Measurements from ENCODE around the gene DCT. TPM values are rescaled to one million over a fixed set of nuclear protein-coding genes. Genes with fewer than 3 reads are reported as not detected.

The DCT gene
- total and polyA plus RNA-seq, 2 of the 4 experiments (the other 2 are of a cell fraction): not detected

DNA sequence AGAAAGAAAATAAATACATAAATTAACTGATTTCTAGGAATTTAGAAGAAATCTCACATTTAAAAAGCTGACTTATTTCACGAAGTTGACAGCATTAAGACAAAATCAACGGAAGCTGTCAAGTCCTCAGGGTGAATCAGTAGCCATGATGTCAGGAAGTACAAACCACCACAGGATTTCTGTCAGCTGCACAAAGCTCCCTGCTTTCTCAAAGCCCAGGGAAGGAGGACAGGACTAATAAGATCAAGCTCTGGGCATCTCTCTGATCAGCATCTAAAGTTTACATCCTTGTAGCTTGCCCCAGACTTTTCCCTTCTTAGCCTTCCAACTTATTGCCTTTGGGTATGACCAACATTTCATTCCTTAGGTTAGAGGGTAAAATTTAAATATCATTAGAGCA is 9.4 kb downstream of the DCT start:
- no peak overlapping the region for H3K18ac ChIP-seq (ENCODE audit: low read depth, low read length)
- H3K4ac ChIP-seq (ENCODE audit: low read depth, low read length): no peak overlapping the region
- H3K27ac ChIP-seq (ENCODE audit: insufficient read depth, low read length): no peak overlapping the region
- no peak overlapping the region for H3K23ac ChIP-seq (ENCODE audit: low read depth, low read length)
- H3K79me1 ChIP-seq (ENCODE audit: low read depth in 1 of 2, low read length in 2 of 2): no peaks in the 10 kb centered on the region
- dilution Hi-C loops (cut with HindIII; ENCODE audit: low sequenced_read_pairs, unreplicated experiment) (no loop called here), intact Hi-C loops (cut with micrococcal nuclease) (no loop called here), in situ Hi-C loops (cut with MboI; ENCODE audit: low sequenced_read_pairs) (no loop called here)
- no peak overlapping the region for H2AK5ac ChIP-seq (ENCODE audit: low read depth, low read length)
- no peaks in the 10 kb centered on the region for H3K4me1 ChIP-seq (ENCODE audit: control insufficient read depth, insufficient read depth, low read length)
- no peak overlapping the region for H4K5ac ChIP-seq (ENCODE audit: low read depth, low read length)
- no peak for DNase-seq
- ATAC-seq (ENCODE audit: low read depth): no peak
- H3K27me3 ChIP-seq (ENCODE audit: control insufficient read depth, insufficient read depth, low read length): peaks cover 5% of the 10 kb centered on the region
- WGBS, 2 experiments (ENCODE audit: extremely low coverage in 2 of 2, insufficient read length in 1 of 2): no CpG with 5 or more reads among the region's 2 CpGs
- ChIA-PET POLR2A (ENCODE audit: unreplicated experiment) (no interaction called here), CTCF (no interaction called here)
- H3K56ac ChIP-seq (ENCODE audit: extremely low read depth, insufficient read depth, low read length): no peak overlapping the region
- H2BK20ac ChIP-seq (ENCODE audit: low read depth, low read length): no peak overlapping the region
- no TSS peak for BruUV-seq (replicated peaks)
- H4K20me1 ChIP-seq (ENCODE audit: insufficient read depth, low read length): no peaks in the 10 kb centered on the region
- no peak overlapping the region for H2BK5ac ChIP-seq (ENCODE audit: low read depth, low read length, poor library complexity, severe bottlenecking)
- no peaks in the 10 kb centered on the region for H3K36me3 ChIP-seq (ENCODE audit: control insufficient read depth, insufficient read depth, low read length)
- H2BK15ac ChIP-seq (ENCODE audit: low read depth, low read length): no peak overlapping the region
- no peak overlapping the region for H3K14ac ChIP-seq (replicated peaks; ENCODE audit: low read depth, low read length)
- no peak overlapping the region for H4K91ac ChIP-seq (ENCODE audit: insufficient read depth, low read depth, low read length)
- H2AK9ac ChIP-seq (replicated peaks; ENCODE audit: low read depth, low read length, poor library complexity): no peak overlapping the region
- no peak overlapping the region for H2BK120ac ChIP-seq (ENCODE audit: low read depth, low read length)
- H3K9ac ChIP-seq (ENCODE audit: low read depth, low read length): no peak overlapping the region
- H3K4me3 ChIP-seq (ENCODE audit: insufficient read depth, low read depth, low read length): no peak overlapping the region
- no peaks in the 10 kb centered on the region for H3K9me3 ChIP-seq (ENCODE audit: control insufficient read depth, insufficient read depth, low read length)
- TF ChIP-seq MAFK (IDR thresholded peaks at IDR 0.05; ENCODE audit: low read depth, low read length): no peak
- TF ChIP-seq MAZ (IDR thresholded peaks at IDR 0.05; ENCODE audit: borderline replicate concordance, low read depth, low read length): no peak
- no peak for TF ChIP-seq FOS (IDR thresholded peaks at IDR 0.05; ENCODE audit: low read depth, low read length)
- TF ChIP-seq BHLHE40 (IDR thresholded peaks at IDR 0.05; ENCODE audit: low read depth, low read length): no peak
- TF ChIP-seq CEBPB (IDR thresholded peaks at IDR 0.05; ENCODE audit: low read depth, low read length): no peak
- TF ChIP-seq MXI1 (IDR thresholded peaks at IDR 0.05; ENCODE audit: borderline replicate concordance, low read depth, low read length): no peak
- no peak for TF ChIP-seq NFE2L2 (IDR thresholded peaks at IDR 0.05; ENCODE audit: low read depth, low read length)
- TF ChIP-seq, protein P1, sequence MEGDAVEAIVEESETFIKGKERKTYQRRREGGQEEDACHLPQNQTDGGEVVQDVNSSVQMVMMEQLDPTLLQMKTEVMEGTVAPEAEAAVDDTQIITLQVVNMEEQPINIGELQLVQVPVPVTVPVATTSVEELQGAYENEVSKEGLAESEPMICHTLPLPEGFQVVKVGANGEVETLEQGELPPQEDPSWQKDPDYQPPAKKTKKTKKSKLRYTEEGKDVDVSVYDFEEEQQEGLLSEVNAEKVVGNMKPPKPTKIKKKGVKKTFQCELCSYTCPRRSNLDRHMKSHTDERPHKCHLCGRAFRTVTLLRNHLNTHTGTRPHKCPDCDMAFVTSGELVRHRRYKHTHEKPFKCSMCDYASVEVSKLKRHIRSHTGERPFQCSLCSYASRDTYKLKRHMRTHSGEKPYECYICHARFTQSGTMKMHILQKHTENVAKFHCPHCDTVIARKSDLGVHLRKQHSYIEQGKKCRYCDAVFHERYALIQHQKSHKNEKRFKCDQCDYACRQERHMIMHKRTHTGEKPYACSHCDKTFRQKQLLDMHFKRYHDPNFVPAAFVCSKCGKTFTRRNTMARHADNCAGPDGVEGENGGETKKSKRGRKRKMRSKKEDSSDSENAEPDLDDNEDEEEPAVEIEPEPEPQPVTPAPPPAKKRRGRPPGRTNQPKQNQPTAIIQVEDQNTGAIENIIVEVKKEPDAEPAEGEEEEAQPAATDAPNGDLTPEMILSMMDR (conservative IDR thresholded peaks at IDR 0.05; ENCODE audit: low read depth, low read length): no peak
- no peak for TF ChIP-seq RAD21 (IDR thresholded peaks at IDR 0.05; ENCODE audit: low read length)
- no peak for TF ChIP-seq CHD1 (IDR thresholded peaks at IDR 0.05; ENCODE audit: low read depth, low read length)
- TF ChIP-seq SMC3 (IDR thresholded peaks at IDR 0.05; ENCODE audit: low read depth, low read length): no peak
- TF ChIP-seq RCOR1 (IDR thresholded peaks at IDR 0.05; ENCODE audit: insufficient replicate concordance, low read length): no peak
- TF ChIP-seq, protein P2, sequence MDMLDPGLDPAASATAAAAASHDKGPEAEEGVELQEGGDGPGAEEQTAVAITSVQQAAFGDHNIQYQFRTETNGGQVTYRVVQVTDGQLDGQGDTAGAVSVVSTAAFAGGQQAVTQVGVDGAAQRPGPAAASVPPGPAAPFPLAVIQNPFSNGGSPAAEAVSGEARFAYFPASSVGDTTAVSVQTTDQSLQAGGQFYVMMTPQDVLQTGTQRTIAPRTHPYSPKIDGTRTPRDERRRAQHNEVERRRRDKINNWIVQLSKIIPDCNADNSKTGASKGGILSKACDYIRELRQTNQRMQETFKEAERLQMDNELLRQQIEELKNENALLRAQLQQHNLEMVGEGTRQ (IDR thresholded peaks at IDR 0.05; ENCODE audit: low read depth, low read length): no peak
- no peak for TF ChIP-seq RFX5 (IDR thresholded peaks at IDR 0.05; ENCODE audit: low read depth, low read length)
- no peak for TF ChIP-seq POLR2A (IDR thresholded peaks at IDR 0.05; ENCODE audit: low read depth, low read length)
- TF ChIP-seq, protein P3, sequence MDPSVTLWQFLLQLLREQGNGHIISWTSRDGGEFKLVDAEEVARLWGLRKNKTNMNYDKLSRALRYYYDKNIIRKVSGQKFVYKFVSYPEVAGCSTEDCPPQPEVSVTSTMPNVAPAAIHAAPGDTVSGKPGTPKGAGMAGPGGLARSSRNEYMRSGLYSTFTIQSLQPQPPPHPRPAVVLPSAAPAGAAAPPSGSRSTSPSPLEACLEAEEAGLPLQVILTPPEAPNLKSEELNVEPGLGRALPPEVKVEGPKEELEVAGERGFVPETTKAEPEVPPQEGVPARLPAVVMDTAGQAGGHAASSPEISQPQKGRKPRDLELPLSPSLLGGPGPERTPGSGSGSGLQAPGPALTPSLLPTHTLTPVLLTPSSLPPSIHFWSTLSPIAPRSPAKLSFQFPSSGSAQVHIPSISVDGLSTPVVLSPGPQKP (IDR thresholded peaks at IDR 0.05; ENCODE audit: borderline replicate concordance, low read depth, low read length): no peak
- no peak overlapping the region for H3K4me2 ChIP-seq (ENCODE audit: low read depth, low read length)
- no peaks in the 10 kb centered on the region for H3K9me1 ChIP-seq (ENCODE audit: insufficient read depth, low read length)
- H2AFZ ChIP-seq (replicated peaks; ENCODE audit: low read length, poor library complexity): no peak overlapping the region
- H4K8ac ChIP-seq (ENCODE audit: low read depth in 2 of 2, low read length in 2 of 2): no peak overlapping the region

Measured in IMR-90 (cell line).